Neural cell (in vitro differentiated cells): ENCODE results near the gene EXD3. TPM values are rescaled to one million over a fixed set of nuclear protein-coding genes. Genes with fewer than 3 reads are reported as not detected.

ENCODE experiments used
- H2AFZ ChIP-seq: fragments of 200-600, 300-800 bp; sonication (generic), shearing (Covaris generic); 2 replicates; pipeline ENCODE4 v1.6.0; 2014; ENCODE audit warnings: low read depth, mild to moderate bottlenecking, antibody characterized with exemption, low read length, moderate library complexity
- H3F3A ChIP-seq: fragments of 200-600 bp; shearing (Covaris generic); 2 replicates; pipeline ENCODE4 v1.6.1; 2016; ENCODE audit warnings: mild to moderate bottlenecking, moderate library complexity, mixed read lengths, antibody characterized with exemption, low read length; ENCODE audit not compliant: insufficient read depth, poor library complexity, severe bottlenecking
- H3K27ac ChIP-seq: fragments of 200-600, 300-800 bp; sonication (generic), shearing (Covaris generic); 2 replicates; pipeline ENCODE4 v1.5.1; 2014; ENCODE audit warnings: mild to moderate bottlenecking, low read length, moderate library complexity
- H3K27me3 ChIP-seq: fragments of 300-800, 200-600 bp; sonication (generic), shearing (Covaris generic); 2 replicates; pipeline ENCODE4 v1.6.0; 2014; ENCODE audit warnings: mild to moderate bottlenecking, low read depth, low read length, moderate library complexity; ENCODE audit not compliant: insufficient read depth
- H3K36me3 ChIP-seq: fragments of 300-800, 200-600 bp; sonication (generic), shearing (Covaris generic); 2 replicates; pipeline ENCODE4 v1.5.1; 2014; ENCODE audit warnings: mild to moderate bottlenecking, antibody characterized with exemption, low read length, moderate library complexity; ENCODE audit not compliant: insufficient read depth
- H3K4me2 ChIP-seq: fragments of 300-800, 200-600 bp; sonication (generic), shearing (Covaris generic); 2 replicates; pipeline ENCODE4 v1.6.0; 2014; ENCODE audit warnings: mild to moderate bottlenecking, low read length
- H3K4me3 ChIP-seq: fragments of 300-800, 200-600 bp; sonication (generic), shearing (Covaris generic); 2 replicates; pipeline ENCODE4 v1.5.1; 2014; ENCODE audit warnings: mild to moderate bottlenecking, low read length, moderate library complexity
- H3K79me2 ChIP-seq: fragments of 200-600 bp; shearing (Covaris generic); replicated peaks from 2 replicates; pipeline ENCODE4 v1.6.0; 2014; ENCODE audit warnings: mild to moderate bottlenecking, low read length, moderate library complexity; ENCODE audit not compliant: insufficient read depth
- H3K9ac ChIP-seq: fragments of 300-800, 200-600 bp; sonication (generic), shearing (Covaris generic); 2 replicates; pipeline ENCODE4 v1.6.1; 2016; ENCODE audit warnings: mild to moderate bottlenecking, low read length, mixed read lengths
- H3K9me2 ChIP-seq: fragments of 200-600 bp; shearing (Covaris generic); 2 replicates; pipeline ENCODE4 v1.6.1; 2016; ENCODE audit warnings: mild to moderate bottlenecking, low read length, mixed read lengths; ENCODE audit not compliant: insufficient read depth
- H3K9me3 ChIP-seq: fragments of 200-600, 300-800 bp; sonication (generic), shearing (Covaris generic); 2 replicates; pipeline ENCODE4 v1.6.1; 2016; ENCODE audit warnings: mild to moderate bottlenecking, mixed run types, low read length, moderate library complexity, mixed read lengths
- H4K20me1 ChIP-seq: fragments of 200-600 bp; shearing (Covaris generic); 2 replicates; pipeline ENCODE4 v1.6.1; 2016; ENCODE audit warnings: mild to moderate bottlenecking, mixed run types; ENCODE audit not compliant: insufficient read depth
- EP300 ChIP-seq: fragments of 450-650 bp; conservative IDR thresholded peaks from 2 replicates; pipeline ENCODE4 v1.6.1; 2014; ENCODE audit warnings: antibody characterized with exemption, mild to moderate bottlenecking, moderate library complexity; ENCODE audit not compliant: poor library complexity, severe bottlenecking
- EZH2 ChIP-seq: fragments of 200-600, 300-800 bp; shearing (Covaris generic), sonication (generic); IDR thresholded peaks from 2 replicates; pipeline ENCODE4 v1.6.1; 2014; ENCODE audit warnings: antibody characterized with exemption, low read length, borderline replicate concordance, mild to moderate bottlenecking; ENCODE audit not compliant: insufficient read depth, poor library complexity, severe bottlenecking
- MXI1 ChIP-seq: fragments of 450-650 bp; conservative IDR thresholded peaks from 2 replicates; pipeline ENCODE4 v1.6.1; 2014; ENCODE audit warnings: antibody characterized with exemption, mild to moderate bottlenecking; ENCODE audit not compliant: poor library complexity, severe bottlenecking
- POLR2AphosphoS5 ChIP-seq: IDR thresholded peaks from 2 replicates; pipeline ENCODE4 v1.6.1; 2012
- RAD21 ChIP-seq: fragments of 450-650 bp; conservative IDR thresholded peaks from 2 replicates; pipeline ENCODE4 v1.6.1; 2014; ENCODE audit warnings: antibody characterized with exemption, mild to moderate bottlenecking, moderate library complexity
- SMC3 ChIP-seq: fragments of 450-650 bp; conservative IDR thresholded peaks from 2 replicates; pipeline ENCODE4 v1.6.1; 2014; ENCODE audit warnings: antibody characterized with exemption, mild to moderate bottlenecking, moderate library complexity; ENCODE audit not compliant: poor library complexity
- TAF1 ChIP-seq: IDR thresholded peaks from 2 replicates; pipeline ENCODE4 v1.6.1; 2012; ENCODE audit warnings: low read depth
- polyA plus RNA-seq: library from polyadenylated mRNA; depleted of rRNA; stranded (reverse); fragments of >200 nt; gene quantifications from 2 replicates; pipeline ENCODE4 v1.2.3, GENCODE V29; 2014
- TF ChIP-seq, protein P1 (sequence below): IDR thresholded peaks from 2 replicates; pipeline ENCODE4 v1.6.1; 2012; ENCODE audit warnings: borderline replicate concordance
- TF ChIP-seq, protein P2 (sequence below): fragments of 450-650 bp; IDR thresholded peaks from 2 replicates; pipeline ENCODE4 v1.5.1; 2014; ENCODE audit warnings: antibody characterized with exemption, mild to moderate bottlenecking, moderate library complexity; ENCODE audit not compliant: poor library complexity, severe bottlenecking

Gene EXD3
- polyA plus RNA-seq, 1 donor from 2014 or later = 32.9 TPM

DNA sequence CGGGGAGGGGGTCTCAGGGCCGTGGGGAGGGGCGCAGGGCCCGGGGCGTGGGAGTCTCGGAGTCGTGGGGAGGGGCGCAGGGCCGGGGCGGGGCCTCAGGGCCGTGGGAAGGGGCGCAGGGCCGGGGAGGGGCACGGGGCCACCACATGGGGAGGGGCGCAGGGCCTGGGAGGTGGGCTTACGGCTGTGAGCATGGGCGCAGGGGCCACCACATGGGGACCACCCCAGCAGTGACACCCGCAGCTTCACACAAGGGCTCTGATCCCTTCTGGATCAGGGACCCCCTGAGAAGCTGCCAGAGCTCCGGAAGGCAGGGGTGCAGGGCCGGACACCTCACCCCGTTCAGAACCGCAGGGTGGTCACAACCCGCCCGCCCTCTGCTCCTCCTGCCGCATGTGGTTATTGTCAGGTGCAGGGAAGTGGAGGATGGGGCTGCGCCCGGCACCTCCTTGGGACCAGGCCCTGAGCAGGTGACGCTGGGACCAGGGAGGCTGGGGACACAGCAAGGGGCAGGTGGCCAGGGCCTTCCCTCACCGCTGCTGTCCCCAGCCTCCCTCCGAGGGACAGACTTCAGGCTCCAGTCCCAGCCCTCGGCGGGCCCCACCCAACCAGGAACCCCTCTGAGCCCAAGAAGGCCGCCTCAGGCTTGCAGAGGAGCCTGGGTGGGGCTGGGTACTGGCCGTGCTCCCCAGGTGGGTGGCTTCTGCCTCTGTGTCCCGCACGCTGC is 53.7 kb downstream of the EXD3 start:
- no peaks in the 10 kb centered on the region for H4K20me1 ChIP-seq
- TF ChIP-seq, protein P1, sequence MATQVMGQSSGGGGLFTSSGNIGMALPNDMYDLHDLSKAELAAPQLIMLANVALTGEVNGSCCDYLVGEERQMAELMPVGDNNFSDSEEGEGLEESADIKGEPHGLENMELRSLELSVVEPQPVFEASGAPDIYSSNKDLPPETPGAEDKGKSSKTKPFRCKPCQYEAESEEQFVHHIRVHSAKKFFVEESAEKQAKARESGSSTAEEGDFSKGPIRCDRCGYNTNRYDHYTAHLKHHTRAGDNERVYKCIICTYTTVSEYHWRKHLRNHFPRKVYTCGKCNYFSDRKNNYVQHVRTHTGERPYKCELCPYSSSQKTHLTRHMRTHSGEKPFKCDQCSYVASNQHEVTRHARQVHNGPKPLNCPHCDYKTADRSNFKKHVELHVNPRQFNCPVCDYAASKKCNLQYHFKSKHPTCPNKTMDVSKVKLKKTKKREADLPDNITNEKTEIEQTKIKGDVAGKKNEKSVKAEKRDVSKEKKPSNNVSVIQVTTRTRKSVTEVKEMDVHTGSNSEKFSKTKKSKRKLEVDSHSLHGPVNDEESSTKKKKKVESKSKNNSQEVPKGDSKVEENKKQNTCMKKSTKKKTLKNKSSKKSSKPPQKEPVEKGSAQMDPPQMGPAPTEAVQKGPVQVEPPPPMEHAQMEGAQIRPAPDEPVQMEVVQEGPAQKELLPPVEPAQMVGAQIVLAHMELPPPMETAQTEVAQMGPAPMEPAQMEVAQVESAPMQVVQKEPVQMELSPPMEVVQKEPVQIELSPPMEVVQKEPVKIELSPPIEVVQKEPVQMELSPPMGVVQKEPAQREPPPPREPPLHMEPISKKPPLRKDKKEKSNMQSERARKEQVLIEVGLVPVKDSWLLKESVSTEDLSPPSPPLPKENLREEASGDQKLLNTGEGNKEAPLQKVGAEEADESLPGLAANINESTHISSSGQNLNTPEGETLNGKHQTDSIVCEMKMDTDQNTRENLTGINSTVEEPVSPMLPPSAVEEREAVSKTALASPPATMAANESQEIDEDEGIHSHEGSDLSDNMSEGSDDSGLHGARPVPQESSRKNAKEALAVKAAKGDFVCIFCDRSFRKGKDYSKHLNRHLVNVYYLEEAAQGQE = no peak
- TF ChIP-seq RAD21 = no peak
- no peak for TF ChIP-seq EP300
- no peak for TF ChIP-seq POLR2AphosphoS5
- TF ChIP-seq, protein P2, sequence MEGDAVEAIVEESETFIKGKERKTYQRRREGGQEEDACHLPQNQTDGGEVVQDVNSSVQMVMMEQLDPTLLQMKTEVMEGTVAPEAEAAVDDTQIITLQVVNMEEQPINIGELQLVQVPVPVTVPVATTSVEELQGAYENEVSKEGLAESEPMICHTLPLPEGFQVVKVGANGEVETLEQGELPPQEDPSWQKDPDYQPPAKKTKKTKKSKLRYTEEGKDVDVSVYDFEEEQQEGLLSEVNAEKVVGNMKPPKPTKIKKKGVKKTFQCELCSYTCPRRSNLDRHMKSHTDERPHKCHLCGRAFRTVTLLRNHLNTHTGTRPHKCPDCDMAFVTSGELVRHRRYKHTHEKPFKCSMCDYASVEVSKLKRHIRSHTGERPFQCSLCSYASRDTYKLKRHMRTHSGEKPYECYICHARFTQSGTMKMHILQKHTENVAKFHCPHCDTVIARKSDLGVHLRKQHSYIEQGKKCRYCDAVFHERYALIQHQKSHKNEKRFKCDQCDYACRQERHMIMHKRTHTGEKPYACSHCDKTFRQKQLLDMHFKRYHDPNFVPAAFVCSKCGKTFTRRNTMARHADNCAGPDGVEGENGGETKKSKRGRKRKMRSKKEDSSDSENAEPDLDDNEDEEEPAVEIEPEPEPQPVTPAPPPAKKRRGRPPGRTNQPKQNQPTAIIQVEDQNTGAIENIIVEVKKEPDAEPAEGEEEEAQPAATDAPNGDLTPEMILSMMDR = no peak
- no peak for TF ChIP-seq EZH2
- no peak for TF ChIP-seq SMC3
- no peak for TF ChIP-seq MXI1
- TF ChIP-seq TAF1 = no peak
- H3K79me2 ChIP-seq = no peaks in the 10 kb centered on the region
- no peaks in the 10 kb centered on the region for H3K27me3 ChIP-seq
- no peaks in the 10 kb centered on the region for H3K36me3 ChIP-seq
- H3F3A ChIP-seq = no peaks in the 10 kb centered on the region
- no peak overlapping the region for H3K4me2 ChIP-seq
- H3K9ac ChIP-seq = no peak overlapping the region
- no peaks in the 10 kb centered on the region for H3K9me3 ChIP-seq
- no peak overlapping the region for H3K4me3 ChIP-seq
- H3K9me2 ChIP-seq = no peaks in the 10 kb centered on the region
- no peak overlapping the region for H3K27ac ChIP-seq
- no peak overlapping the region for H2AFZ ChIP-seq

DNA sequence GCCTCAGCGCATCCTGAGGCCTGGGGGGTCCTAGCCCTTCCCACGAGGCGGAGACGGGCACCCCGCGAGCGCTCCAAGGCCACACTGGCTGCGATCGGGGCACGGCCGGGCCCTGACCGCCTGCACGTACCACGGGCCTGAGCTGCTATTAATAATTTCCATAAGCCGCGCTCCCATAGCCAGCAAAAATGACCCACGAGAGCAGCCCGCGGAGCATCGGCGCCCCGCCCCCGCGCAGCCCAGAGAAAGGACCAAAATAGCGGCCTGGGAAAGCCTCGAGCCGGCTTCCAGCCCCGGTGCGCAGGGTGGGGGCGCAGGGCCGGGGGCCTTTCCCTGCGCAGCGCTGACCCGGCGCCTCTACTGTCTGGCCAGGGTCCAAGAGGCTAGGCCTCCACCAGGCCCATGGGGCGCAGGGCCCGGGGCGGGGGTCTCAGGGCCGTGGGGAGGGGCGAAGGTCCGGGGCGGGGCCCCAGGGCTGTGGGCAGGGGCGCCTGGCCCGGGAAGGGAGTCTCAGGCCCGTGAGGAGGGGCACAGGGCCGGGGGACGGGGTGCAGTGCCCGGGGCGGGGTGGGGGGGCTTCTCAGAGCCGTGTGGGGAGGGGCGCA is 54.4 kb downstream of the EXD3 start:
- H3K9ac ChIP-seq = no peak overlapping the region
- H3K27ac ChIP-seq = no peak overlapping the region
- TF ChIP-seq TAF1 = no peak
- TF ChIP-seq, protein P2 = no peak
- no peak for TF ChIP-seq SMC3
- no peak for TF ChIP-seq EP300
- no peaks in the 10 kb centered on the region for H3F3A ChIP-seq
- H3K79me2 ChIP-seq = no peaks in the 10 kb centered on the region
- H3K4me2 ChIP-seq = no peak overlapping the region
- H3K27me3 ChIP-seq = no peaks in the 10 kb centered on the region
- no peak overlapping the region for H3K4me3 ChIP-seq
- H3K9me3 ChIP-seq = no peaks in the 10 kb centered on the region
- no peaks in the 10 kb centered on the region for H4K20me1 ChIP-seq
- H3K36me3 ChIP-seq = no peaks in the 10 kb centered on the region
- H3K9me2 ChIP-seq = no peaks in the 10 kb centered on the region
- H2AFZ ChIP-seq = no peak overlapping the region
